Measurements from ENCODE around the gene CCDC90B.
"Not testable (repeated sequence)": the region's sequence is repeated elsewhere in the genome, so short reads cannot be mapped to it uniquely, and the experiment has no call there.

CCDC90B gene

DNA sequence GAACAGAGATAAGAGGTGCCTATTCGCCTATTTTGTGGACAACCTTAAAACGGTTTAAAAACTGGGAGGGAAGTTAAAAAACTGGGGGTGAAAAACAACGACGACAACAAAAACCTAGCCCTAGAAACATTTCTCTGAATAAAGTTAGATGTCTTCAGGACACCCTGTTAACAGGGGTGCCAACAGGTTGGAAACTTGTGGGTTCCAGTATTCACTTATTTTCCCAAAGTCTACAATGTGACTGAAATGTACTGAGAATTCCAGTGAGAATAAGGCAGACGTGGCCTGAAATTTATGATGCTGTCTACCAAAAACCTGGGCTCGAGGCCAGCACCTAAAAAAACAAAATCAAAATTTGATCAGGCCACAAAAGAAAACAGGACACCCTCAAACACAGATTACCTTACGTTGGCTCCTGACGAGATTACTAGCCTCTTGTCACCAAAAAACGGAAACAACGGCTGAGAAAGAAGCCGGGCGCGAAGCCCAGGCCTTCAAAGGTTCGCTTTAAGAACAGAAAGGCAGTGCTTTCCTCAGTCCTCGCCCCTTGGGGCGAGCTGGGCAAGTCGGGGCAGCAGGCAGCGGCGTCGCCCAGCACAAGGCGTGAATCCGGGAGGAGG is 906 bp downstream of the CCDC90B start:
- peak in 2 of 3 donors; percentile 73 to 83 for DNase-seq

DNA sequence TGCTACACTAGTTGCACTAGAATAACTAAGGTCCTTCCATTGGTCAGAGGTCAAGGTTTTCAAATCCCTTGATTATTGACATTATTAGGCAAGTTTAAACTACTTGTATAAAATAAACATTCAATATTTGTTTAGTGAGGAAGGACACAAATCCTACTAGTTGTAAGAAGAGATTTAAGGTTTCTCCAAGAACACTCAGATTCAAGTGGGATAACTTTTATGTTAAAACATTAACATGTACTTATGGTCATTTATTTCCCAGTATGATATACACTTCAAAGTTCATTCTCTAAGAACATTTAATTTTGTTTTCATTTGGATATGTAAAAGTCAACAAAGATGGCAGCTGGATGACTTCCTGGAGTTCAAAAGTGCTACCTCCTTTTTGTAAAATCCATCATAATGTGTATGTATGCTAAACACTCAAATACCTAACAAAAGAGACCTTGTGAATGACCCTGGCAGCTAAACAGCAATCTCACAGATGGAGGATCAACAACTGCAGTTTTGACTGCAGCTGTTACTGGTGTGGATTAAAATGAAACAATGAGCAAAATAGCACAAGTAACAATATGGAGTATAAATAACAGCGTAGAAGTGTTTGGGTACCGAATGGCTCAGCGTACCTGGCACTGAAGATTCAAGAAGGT is 1.5 kb downstream of the CCDC90B start:
- no peak for DNase-seq

- no peak for DNase-seq
Observed at GRCh38 chr11:83282084-83282716, 4.0 kb downstream of the CCDC90B start.

DNA sequence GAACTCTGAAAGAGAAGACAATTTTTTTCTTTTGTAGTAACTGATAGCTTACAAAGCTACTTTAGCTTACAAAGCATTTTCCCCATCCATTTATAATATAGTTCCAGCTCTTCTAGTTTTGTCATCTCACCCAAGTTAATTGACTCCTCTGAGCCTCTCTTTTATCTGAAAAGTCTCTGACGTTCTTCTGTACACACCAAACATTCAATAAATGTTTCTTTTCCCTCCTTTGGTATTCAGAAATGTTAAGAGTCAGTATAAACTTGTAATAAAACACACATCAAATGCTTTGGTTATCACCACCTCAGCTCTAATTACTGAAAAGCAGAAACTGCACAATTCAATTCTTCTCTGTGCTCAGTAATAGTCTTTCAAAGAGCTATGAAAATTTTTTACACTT is 5.9 kb downstream of the CCDC90B start:
- no peak for DNase-seq

DNA sequence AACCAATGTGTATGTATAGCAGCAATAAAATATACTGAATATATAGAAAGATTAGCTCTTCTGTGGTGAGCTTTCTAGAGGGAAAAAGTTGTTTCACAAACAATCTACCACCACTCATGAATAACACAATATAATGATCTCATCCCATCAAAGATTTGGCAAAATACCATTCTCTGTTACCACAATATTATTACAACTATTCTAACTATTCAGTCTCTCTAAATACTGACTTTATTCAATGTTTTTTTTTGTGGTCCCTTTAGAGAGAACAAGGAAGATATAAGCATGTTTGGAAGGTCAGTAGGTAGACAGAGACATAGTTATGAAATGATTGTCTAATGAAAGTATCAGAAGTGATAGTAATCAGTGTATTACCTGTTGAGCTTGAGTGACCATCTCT is 7.8 kb downstream of the CCDC90B start:
- no peak for DNase-seq

DNA sequence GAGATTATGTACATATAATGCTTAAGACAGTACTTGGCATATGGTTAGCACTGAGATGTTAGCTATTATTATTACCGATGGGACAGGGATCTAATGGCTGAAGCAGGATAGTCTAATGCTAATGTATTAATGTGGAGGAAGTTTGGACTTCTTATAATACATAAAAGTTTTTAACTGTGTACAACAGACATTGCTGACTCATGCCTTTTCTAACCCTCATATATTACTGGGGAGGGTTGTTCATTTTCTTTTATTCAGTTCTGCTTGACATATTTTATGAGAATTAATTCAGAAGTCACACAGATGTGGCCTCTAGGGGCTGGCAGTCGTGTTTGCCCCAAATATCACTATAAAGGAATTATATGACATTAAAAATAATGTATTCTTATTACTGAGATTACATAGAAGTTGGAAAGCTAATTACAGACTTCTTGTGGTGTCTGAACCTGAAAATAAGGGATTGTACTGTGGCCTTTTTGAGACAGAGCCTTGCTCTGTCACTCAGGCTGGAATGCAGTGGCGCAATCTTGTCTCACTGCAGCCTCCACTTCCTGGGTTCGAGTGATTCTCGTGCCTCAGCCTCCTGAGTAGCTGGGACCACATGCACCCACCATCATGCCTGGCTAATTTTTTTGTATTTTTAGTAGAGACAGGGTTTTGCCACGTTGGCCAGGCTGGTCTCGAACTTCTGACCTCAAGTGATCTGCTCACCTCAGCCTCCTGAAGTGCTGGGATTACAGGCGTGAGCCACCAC is 10.1 kb downstream of the CCDC90B start:
- no peak for DNase-seq

DNA sequence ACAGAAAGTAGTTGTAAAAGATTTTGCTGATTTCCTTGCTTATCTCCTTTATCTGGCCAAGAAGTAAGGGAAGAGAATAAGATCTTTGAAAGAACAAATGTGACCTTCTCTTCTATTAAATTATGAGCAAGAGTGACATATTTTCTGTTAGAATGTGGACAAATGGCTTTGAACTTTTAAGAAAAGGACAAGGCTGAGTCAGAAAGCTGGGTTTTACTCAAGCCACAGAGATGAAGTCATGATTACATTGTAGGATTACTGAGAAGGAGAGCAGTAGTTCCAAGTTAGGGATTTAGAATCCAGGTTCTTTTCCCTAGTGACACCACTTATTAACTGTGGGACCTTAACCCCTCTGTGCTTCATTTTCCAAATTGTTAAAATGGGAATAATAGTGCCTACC is 13.5 kb downstream of the CCDC90B start:
- no peak for DNase-seq

DNA sequence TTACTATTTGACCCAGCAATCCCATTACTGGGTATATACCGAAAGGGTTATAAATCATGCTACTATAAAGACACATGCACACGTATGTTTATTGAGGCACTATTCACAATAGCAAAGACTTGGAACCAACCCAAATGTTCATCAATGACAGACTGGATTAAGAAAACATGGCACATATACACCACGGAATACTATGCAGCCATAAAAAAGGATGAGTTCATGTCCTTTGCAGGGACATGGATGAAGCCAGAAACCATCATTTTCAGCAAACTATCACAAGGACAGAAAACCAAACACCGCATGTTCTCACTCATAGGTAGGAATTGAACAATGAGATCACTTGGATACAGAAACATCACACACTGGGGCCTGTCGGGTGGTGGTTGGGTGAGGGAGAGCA is 14.4 kb downstream of the CCDC90B start:
- DNase-seq, result not testable (repeated sequence)

DNA sequence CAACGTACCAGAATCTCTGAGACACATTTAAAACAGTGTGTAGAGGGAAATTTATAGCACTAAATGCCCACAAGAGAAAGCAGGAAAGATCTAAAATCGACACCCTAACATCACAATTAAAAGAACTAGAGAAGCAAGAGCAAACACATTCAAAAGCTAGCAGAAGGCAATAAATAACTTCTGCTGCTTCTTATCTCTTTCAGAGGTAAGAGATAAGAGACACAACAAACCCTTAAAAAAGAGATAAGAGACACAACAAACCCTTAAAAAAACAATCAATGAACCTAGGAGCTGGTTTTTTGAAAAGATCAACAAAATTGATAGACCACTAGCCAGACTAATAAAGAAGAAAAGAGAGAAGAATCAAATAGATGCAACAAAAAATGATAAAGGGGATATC is 17.1 kb downstream of the CCDC90B start:
- not testable (repeated sequence) for DNase-seq

- no peak for DNase-seq
Observed at GRCh38 chr11:83265331-83265730, 20.8 kb downstream of the CCDC90B start.

DNA sequence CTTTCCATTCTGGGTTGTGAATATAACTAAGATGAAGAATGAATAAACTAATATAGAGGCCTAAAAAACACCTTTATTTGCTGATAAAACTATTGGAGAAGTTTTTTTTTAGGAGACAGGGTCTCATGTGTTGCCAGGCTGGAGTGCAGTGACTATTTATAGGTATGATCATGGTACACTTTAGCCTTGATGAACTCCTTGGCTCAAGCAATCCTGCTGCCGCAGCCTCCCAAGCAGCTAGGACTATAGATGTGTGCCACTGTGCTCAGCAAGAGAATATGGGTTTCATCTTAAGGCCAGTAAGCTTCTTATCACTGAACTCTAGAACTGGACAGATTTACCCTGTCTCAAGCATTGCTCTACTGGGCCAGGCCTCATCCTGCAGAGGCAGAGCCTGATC is 26.6 kb downstream of the CCDC90B start:
- no peak for DNase-seq

- DNase-seq, result no peak
Observed at GRCh38 chr11:83257761-83258168, 28.4 kb downstream of the CCDC90B start.

DNA sequence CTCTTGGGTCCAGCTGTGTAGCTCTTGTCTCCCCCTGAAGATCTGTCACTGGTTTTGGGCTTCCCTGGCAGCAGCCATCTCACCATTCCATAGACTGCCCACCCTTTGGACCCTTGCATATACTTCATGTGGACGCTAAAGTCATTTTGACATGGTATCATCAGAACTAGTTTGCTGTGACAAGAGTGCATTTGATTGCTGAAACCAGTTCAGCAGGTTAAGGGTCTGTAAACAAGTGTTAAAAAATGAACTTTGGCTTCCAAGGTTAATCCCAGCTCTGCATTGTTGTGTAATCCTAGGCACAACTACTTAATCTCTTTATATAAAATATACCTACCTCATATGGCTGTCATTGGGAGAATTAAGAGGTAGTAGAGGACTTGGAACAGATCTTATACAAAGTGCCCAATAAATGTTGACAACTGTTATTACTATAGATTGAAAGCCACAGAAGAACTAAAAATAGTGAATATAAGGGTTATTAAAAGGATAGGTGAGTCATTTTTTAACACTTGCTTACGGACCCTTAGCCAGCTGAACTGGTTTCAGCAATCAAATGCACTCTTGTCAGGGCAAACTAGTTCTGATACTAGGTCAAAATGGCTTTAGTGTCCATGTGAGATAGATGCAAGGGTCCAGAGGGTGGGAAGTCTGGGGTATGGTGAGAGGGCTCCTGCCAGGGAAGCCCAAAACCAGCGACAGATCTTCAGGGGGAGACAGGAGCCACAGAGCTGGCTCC is 29.4 kb downstream of the CCDC90B start:
- DNase-seq, result no peak

DNA sequence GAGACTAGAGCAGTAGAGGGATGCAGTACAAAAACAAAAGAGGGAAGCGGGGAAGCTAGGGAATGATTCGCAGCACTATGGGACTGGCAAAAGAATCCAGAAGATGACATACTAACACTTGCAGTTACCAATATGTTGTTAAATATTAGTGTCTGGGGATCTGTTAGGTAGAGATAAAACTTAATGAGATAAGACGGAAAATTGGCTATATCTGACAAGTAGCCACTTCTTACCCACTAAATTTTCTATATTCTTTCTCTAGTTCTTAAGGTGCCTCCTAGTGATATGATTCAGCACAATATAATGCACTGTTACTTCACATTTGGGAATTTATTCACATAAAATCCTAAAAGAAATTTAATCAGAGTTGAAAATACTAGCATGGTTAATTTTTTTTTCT is 30.8 kb downstream of the CCDC90B start:
- no peak for DNase-seq

- DNase-seq, result no peak
Observed at GRCh38 chr11:83252941-83253340, 33.2 kb downstream of the CCDC90B start.

DNA sequence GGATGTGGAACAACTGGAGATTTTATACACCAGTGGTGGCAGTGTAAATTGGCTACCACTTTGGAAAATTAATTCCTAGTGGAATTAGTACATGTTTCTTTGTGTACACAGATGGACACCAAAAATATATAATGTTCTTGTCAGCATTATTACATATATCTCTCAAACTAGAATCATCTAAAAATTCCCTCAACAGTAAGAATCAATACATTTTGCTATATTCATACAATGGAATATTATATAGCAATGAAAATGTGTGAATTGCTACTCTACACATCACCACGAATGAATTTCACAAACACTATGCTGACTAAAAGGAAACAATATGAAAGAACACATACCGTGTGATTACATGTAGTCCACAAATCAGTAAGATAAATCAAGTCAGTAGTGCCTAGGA is 33.9 kb downstream of the CCDC90B start:
- no peak for DNase-seq

- DNase-seq, result peak; percentile 45 to 63 (median 62)
Observed at GRCh38 chr11:83249972-83250593, 36.1 kb downstream of the CCDC90B start.

DNA sequence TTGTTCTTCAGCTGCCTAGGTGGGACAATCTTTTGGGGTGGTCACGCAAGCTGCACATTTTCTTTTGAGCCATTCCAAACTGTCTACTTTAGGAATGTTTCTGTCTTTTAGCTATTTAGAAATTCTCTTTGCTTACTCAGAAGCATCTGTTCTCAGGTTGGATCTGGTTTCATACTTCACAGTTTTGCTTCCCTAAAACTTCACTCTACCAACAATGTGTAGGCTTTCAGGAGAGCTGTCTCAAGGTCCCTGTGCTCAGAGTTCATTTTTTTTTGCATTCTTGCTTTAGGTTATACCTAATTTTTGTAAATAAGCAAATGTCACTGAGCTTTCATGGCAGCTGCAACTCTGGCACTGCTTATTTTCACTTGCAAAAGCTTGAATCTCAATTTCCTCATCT is 36.7 kb downstream of the CCDC90B start:
- DNase-seq, result no peak

DNA sequence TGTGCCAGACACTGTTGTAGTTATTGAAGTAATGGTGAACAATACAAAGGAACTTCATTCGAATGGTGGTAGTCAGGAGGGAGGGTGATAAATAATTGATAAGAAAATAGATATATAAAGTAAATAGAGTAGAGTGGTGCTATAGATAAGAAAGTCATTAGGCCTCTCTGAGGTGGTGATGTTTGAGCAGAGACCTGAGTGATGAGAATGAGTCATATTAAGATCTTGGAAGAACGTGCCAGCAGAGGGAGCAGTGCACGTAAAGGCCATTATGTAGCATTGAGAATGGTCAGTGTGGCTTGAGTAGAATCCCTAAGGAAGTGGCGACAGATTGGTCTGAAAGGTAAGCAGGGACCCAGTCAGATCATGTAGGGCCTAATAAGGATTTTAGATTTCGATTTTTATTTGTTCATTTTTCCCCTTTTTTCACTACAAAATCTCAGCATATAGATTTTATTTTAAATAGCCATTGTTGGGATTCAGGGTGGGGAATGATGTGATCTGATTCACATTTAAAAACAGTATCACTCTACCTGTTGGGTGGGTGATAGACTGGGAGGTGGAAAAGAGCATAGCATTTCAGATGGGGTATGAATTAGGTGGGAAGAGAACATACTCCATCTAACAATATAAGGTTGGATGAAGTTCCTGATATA is 44.7 kb downstream of the CCDC90B start:
- DNase-seq, result peak; percentile 66 to 73 (median 72)

GRCh38 chr11:83238111-83238510 is 48.1 kb downstream of the CCDC90B start:
- DNase-seq, result no peak

DNA sequence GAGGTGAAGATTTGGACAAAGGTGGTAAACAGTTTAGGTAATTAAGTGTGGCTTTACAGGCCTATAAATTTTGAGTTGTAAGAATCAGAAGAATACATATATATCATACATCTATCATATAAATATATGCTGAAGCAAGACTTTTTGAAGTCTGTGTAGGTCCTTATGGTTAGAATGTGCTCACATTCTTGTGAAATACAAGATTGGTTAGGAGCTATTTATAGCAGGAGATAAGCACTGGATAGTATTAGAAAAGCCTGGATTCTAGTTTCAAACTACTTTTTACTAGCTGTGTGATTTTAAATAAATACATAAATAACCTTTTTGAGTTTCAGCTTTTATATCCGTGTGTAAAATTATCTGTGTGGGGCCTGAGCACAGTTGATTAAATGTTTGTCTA is 50.3 kb downstream of the CCDC90B start:
- DNase-seq, result no peak

- DNase-seq, result no peak
Observed at GRCh38 chr11:83223457-83223856, 62.7 kb downstream of the CCDC90B start.

All from suppressor macrophage treated with lipopolysaccharide for 1 hour (primary cell).